GM19193 (cell line): ENCODE data around the gene ERN1.

Experiments
- POLR2A ChIP-seq: IDR thresholded peaks from 4 replicates; pipeline ENCODE4 v1.6.1; 2011; ENCODE audit not compliant: insufficient read depth, insufficient read length; ENCODE audit errors: extremely low read depth

The ERN1 gene

DNA sequence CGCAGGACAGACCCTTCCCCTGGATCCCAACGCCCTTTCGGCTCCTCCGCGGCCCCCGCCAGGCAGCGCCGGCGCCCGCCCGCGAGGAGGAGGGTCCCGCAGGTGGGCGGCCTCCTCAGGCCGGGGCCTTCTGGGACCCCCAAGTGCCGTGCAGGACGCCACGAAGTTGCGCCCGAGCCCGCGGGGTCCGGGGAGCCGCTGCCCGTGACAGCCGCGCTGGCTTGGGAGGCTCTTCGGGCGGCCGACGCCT is 504 bp downstream of the ERN1 start:
- no peak for TF ChIP-seq POLR2A

DNA sequence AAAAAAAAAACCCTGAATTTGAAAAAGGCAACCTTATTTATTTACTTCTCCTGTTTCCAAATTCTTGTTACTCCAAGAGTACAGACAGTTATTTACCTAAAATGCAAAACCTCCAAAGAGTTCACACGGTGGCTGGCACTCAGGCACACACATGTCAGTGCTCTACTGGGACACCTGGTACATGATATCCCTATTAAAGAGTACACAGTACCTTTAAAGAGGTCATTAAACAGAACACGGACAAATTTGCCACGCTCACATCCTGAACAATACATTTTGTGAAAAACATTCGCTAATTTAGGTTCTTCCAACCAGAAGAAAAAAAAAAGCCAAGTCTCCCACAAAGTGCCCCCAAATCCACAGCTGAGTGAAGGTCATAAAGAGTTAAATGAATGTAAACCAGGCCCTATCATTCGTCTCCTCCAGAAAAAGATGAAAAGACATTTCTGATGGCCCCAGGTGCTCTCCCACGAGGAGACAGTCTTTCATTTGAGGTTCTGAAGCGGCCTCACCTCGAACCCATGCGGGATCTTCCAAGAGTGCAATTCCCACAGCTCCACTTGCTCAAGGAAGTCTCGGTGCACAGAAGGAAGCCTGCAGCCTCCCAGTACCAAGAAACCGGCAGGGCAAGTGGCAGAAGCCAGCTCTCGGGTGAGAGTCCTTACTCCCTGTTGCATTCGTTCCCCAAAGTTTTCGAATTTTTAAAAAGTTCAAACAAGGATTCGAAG is 993 bp downstream of the ERN1 start:
- TF ChIP-seq POLR2A, result no peak

- no peak for TF ChIP-seq POLR2A
Observed at GRCh38 chr17:64126918-64127317, 3.0 kb downstream of the ERN1 start.

GRCh38 chr17:64125937-64126336 is 4.0 kb downstream of the ERN1 start:
- TF ChIP-seq POLR2A, result no peak

DNA sequence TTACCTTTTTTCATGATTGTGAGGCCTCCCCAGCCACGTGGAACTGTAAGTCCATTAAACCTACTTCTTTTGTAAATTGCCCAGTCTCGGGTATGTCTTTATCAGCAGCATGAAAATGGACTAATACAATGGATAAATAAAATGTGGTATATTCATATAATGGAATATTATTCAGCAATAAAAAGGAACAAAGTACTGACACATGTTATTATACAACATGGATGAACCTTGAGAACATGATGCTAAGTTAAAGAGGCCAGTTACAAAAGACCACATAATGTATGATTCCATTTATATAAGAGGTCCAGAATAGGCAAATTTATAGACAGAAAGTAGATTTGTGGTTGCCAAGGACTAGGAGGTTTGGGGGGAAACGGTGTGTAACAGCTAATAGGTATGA is 5.3 kb downstream of the ERN1 start:
- TF ChIP-seq POLR2A, result no peak

- TF ChIP-seq POLR2A, result no peak
Observed at GRCh38 chr17:64123114-64123513, 6.8 kb downstream of the ERN1 start.

DNA sequence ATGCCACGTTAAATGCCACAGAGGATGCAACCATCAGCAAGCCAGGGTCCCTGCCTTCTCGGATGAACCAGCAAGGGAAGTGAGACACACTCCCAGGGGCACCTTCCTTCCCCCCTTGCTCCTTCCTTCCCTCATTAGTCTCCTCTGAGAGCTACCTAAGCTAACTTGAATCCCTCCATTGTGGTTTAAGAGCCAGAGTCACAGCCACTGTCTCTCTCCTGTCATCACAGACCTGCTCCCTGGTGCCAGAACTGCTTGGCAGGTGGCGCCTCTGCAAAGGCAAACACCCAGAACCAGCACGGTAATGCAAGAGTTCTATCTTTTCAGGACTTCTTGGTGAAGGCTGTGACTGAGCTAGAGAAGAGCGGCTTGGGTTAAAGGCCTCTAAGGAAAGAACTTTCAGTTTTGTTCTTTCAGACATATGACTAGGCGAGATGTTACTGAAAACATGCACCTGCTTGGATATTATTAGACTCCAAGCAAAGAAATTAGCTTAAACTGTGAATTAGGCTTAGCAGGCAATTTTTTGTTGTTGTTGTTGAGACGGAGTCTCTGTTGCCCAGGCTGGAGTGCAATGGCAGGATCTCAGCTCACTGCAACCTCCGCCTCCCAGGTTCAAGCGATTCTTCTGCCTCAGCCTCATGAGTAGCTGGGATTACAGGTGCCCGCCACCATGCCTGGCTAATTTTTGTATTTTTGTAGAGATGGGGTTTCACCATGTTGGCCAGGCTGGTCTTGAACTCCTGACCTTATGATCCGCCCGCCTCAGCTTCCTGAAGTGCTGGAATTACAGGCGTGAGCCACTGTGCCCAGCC is 8.8 kb downstream of the ERN1 start:
- peak; percentile 27 for TF ChIP-seq POLR2A

GRCh38 chr17:64120159-64120810 is 9.7 kb downstream of the ERN1 start:
- TF ChIP-seq POLR2A, result no peak

GRCh38 chr17:64117981-64118979 is 11.7 kb downstream of the ERN1 start:
- TF ChIP-seq POLR2A, result no peak

DNA sequence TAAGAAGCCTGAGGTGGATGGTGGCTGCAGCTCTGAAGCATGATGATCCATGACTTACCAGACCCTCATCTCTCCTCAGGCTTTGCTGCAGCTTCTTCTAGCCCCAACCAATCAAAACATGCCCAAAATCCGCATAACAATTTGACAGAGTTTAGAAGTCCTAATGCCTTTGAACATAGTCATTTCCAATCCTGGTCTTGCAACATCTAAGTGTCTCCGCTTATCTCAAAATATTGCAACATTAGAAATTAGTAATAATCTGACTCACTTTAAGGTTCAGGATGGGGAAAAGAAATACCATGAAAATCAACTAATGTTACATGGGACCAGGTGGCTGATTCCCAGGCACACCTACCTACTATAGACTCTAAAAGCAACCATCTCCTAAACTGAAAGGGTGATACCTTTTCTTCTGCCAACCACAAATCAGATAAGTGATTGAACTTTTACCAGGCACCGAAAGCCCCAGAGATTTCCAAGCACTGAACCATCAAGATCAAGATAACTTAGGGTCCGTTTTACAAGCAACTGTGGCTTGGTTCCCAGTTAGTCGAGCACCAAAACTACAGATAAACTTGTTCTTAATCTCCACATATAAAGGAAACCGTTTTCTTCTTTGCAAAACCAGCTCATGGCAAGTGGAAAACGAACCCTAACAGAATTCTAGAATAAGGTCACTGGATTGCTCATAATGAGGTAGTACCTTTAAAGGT is 14.0 kb downstream of the ERN1 start:
- no peak for TF ChIP-seq POLR2A

- no peak for TF ChIP-seq POLR2A
Observed at GRCh38 chr17:64115043-64115698, 14.8 kb downstream of the ERN1 start.

GRCh38 chr17:64113006-64113405 is 16.9 kb downstream of the ERN1 start:
- no peak for TF ChIP-seq POLR2A

GRCh38 chr17:64111831-64112230 is 18.1 kb downstream of the ERN1 start:
- no peak for TF ChIP-seq POLR2A
